Osteocyte (in vitro differentiated cells): ENCODE data around the gene FLVCR2. TPM values are rescaled to one million over a fixed set of nuclear protein-coding genes. Genes with fewer than 3 reads are reported as not detected.

Source experiments
- DNase-seq: peaks from one replicate; pipeline ENCODE4 v3.0.0; 2021; ENCODE audit warnings: mixed read lengths; ENCODE audit not compliant: unreplicated experiment; ENCODE audit errors: extremely low spot score
- H3K27ac Mint-ChIP-seq: one replicate; pipeline ENCODE4 v1.8.0; 2021; ENCODE audit warnings: mild to moderate bottlenecking, mixed read lengths; ENCODE audit not compliant: unreplicated experiment
- H3K27me3 Mint-ChIP-seq: one replicate; pipeline ENCODE4 v1.8.0; 2021; ENCODE audit warnings: mixed read lengths; ENCODE audit not compliant: unreplicated experiment
- H3K36me3 Mint-ChIP-seq: one replicate; pipeline ENCODE4 v1.8.0; 2021; ENCODE audit warnings: mixed read lengths; ENCODE audit not compliant: unreplicated experiment
- H3K4me1 Mint-ChIP-seq: one replicate; pipeline ENCODE4 v1.8.0; 2021; ENCODE audit warnings: mixed read lengths; ENCODE audit not compliant: unreplicated experiment
- H3K4me3 Mint-ChIP-seq: one replicate; pipeline ENCODE4 v1.8.0; 2021; ENCODE audit warnings: mild to moderate bottlenecking, moderate library complexity, mixed read lengths; ENCODE audit not compliant: unreplicated experiment
- H3K9me3 Mint-ChIP-seq: one replicate; pipeline ENCODE4 v1.8.0; 2021; ENCODE audit warnings: mixed read lengths; ENCODE audit not compliant: unreplicated experiment
- CTCF ChIP-seq: fragments of 200-600 bp; sonication (generic); IDR thresholded peaks from 2 replicates; pipeline ENCODE4 v1.5.0; 2021; ENCODE audit warnings: antibody characterized with exemption, mild to moderate bottlenecking, moderate library complexity
- total RNA-seq: library from RNA; stranded (reverse); gene quantifications from 2 replicates; pipeline ENCODE4 v1.2.1, GENCODE V29; 2021

Gene FLVCR2
- total RNA-seq, 1 donor from 2014 or later, result 0.94 TPM

DNA sequence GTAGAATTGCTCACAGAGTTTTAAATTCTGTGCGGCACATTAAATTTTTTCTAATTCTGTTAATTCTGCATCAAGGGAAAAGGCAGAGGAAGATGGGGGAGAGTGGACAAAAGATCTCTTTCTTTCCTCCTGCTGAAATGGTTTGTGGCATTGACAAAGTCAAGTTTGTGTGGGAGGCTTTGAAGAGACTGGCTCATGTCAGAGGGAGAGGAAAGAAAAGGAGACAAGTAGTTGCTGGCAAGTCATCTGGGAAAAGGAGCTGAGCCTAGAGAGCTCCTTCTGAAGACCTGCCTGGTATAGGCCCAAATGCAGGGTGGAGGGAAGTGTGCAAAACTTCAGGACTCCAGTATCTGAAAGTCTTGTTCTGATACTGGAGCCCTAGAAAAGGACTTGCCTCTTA, 119.0 kb downstream of the FLVCR2 start:
- Mint-ChIP-seq H3K4me1 (no peaks in the 10 kb centered on the region), H3K27ac (no peak overlapping the region), H3K36me3 (peaks cover 51% of the 10 kb centered on the region), H3K9me3 (peaks cover 4% of the 10 kb centered on the region), H3K27me3 (no peaks in the 10 kb centered on the region), H3K4me3 (no peak overlapping the region)
- DNase-seq, result no peak
- no peak for TF ChIP-seq CTCF

Other genes starting within 250 kb of the FLVCR2 start
- gene JDP2, start 150.6 kb upstream of the FLVCR2 start, total RNA-seq, result 53.3 and 57.1 TPM in 2 replicates
- not detected in 2 replicates for gene BATF, start 56.2 kb upstream of the FLVCR2 start, total RNA-seq
- 19.1 and 19.6 TPM in 2 replicates for gene ERG28, start 82.3 kb downstream of the FLVCR2 start, total RNA-seq
- 36.3 and 37.3 TPM in 2 replicates for gene TTLL5, start 82.6 kb downstream of the FLVCR2 start, total RNA-seq